ENCODE measurements around the gene BOLA1. TPM values are rescaled to one million over a fixed set of nuclear protein-coding genes. Genes with fewer than 3 reads are reported as not detected.

BOLA1 gene
- total RNA-seq, 1 donor from 2014 or later = 19.4 TPM

DNA sequence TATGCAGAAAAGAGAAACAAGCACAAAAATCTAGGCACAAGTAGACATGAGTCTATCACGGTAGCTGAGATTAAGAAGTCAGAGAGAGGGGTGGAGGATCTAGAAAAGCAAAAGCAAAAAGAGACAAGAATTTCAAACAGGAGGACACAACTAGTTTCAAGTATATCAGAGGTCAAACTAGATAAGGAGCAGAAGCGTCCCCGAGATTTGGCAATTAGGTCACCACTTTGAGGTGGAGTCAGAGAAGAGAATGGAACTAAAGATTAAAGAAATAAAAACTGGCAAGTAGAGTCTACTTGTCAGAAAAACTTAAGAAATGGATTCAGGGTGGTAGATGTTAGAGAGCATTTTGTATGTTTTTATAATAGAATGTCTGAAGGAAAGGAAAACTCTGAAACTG lies 26.0 kb downstream of the BOLA1 start:
- H3K9me3 ChIP-seq (replicated peaks) = no peaks in the 10 kb centered on the region
- H3K27ac ChIP-seq (replicated peaks) = no peak overlapping the region
- intact Hi-C loops (cut with micrococcal nuclease) = no loop called here
- no peak for DNase-seq
- H3K4me1 ChIP-seq = peaks cover 47% of the 10 kb centered on the region
- H3K27me3 ChIP-seq (ENCODE audit: low read depth) = no peaks in the 10 kb centered on the region
- no peak overlapping the region for H3K4me3 ChIP-seq
- peaks cover 54% of the 10 kb centered on the region for H3K36me3 ChIP-seq
- TF ChIP-seq, protein P1, sequence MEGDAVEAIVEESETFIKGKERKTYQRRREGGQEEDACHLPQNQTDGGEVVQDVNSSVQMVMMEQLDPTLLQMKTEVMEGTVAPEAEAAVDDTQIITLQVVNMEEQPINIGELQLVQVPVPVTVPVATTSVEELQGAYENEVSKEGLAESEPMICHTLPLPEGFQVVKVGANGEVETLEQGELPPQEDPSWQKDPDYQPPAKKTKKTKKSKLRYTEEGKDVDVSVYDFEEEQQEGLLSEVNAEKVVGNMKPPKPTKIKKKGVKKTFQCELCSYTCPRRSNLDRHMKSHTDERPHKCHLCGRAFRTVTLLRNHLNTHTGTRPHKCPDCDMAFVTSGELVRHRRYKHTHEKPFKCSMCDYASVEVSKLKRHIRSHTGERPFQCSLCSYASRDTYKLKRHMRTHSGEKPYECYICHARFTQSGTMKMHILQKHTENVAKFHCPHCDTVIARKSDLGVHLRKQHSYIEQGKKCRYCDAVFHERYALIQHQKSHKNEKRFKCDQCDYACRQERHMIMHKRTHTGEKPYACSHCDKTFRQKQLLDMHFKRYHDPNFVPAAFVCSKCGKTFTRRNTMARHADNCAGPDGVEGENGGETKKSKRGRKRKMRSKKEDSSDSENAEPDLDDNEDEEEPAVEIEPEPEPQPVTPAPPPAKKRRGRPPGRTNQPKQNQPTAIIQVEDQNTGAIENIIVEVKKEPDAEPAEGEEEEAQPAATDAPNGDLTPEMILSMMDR (IDR thresholded peaks at IDR 0.05; ENCODE audit: borderline replicate concordance) = no peak

DNA sequence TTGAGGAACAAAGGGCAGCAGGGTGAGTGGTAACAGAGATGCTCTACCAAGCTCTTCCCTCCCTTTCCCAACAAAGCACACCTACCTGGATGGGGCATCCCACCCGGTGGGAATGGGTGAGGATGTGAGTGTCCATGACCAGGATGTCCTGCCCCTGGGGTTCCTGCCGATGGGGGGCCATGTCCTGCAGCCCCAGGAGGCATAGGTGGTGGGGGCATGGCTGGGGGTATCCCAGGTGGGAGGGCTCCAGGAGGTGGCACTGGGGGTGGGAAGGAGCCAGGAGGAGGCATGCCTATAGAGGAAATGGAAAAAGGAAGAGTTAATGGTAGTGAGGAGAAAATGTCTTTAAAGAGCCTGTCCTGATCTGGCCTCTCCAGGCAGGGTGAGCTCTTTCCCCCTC lies 26.4 kb downstream of the BOLA1 start:
- no peak for DNase-seq
- Histone ChIP-seq H3K9me3 (replicated peaks) (no peaks in the 10 kb centered on the region), H3K4me1 (peaks cover 47% of the 10 kb centered on the region), H3K36me3 (peaks cover 54% of the 10 kb centered on the region), H3K27ac (replicated peaks) (no peak overlapping the region), H3K4me3 (peak overlapping the region; percentile 90), H3K27me3 (ENCODE audit: low read depth) (no peaks in the 10 kb centered on the region)
- TF ChIP-seq, protein P1 (IDR thresholded peaks at IDR 0.05; ENCODE audit: borderline replicate concordance) = no peak
- intact Hi-C loops (cut with micrococcal nuclease) = no loop called here

GRCh38 chr1:149926296-149926695 lies 26.9 kb downstream of the BOLA1 start:
- Histone ChIP-seq H3K4me1 (peaks cover 47% of the 10 kb centered on the region), H3K27ac (replicated peaks) (no peak overlapping the region), H3K9me3 (replicated peaks) (no peaks in the 10 kb centered on the region), H3K36me3 (peaks cover 54% of the 10 kb centered on the region), H3K27me3 (ENCODE audit: low read depth) (no peaks in the 10 kb centered on the region), H3K4me3 (peak overlapping the region; percentile 90)
- no peak for DNase-seq
- intact Hi-C loops (cut with micrococcal nuclease) = no loop called here
- TF ChIP-seq, protein P1 (IDR thresholded peaks at IDR 0.05; ENCODE audit: borderline replicate concordance) = no peak

- Histone ChIP-seq H3K27ac (replicated peaks) (peak overlapping the region; percentile 95), H3K36me3 (peaks cover 47% of the 10 kb centered on the region), H3K4me3 (peak overlapping the region; percentile 90), H3K4me1 (peaks cover 47% of the 10 kb centered on the region), H3K9me3 (replicated peaks) (no peaks in the 10 kb centered on the region), H3K27me3 (ENCODE audit: low read depth) (no peaks in the 10 kb centered on the region)
- intact Hi-C loops (cut with micrococcal nuclease) = no loop called here
- DNase-seq = no peak
- TF ChIP-seq, protein P1 (IDR thresholded peaks at IDR 0.05; ENCODE audit: borderline replicate concordance) = no peak
These were observed 27.7 kb downstream of the BOLA1 start for GRCh38 chr1:149927056-149927562.

DNA sequence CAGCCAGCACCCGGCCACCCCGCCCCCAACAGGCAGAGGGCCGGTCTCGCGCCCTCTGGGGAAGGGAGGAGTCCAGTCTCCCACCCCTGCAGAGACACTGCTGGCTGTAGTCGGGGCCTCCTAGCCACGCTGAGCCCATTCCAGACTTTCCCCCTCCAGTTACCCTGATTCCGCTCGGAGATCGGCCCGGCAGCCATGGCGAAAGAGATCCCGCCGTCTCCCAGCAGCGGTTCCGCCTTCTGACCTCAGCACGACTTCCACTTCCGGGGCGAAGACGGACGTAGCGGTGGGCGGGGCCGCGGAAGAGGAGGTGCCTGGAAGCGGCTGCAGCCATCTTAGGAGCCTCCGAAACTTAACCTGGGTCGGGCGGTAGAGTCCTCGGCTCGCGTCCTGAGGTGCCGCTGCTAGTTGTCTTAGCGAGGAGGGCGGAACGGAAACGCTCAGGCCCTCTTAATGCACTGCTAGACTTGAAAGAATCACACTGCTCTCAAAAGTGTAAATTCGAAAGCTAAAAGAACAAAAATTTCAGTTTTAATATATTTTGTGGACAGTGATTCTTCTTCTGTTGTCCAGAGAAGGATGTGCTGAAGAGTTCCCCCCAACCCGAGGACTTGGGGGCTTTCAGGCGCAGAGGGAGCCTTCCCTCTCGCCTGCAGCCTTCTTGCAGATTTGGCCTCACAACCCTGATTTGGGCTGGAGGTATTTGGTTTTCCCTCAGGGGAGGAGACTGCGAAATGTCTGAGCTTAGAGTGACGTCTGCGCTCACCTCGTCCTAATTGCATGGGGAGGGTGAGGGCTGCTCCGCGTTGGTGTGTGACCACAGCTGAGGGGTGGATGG lies 28.4 kb downstream of the BOLA1 start, which contains the start of gene SF3B4:
SF3B4 (minus strand) TSS at position 241 of the 838 bp plus-strand sequence; CDS start at position 197, 44 bp downstream.
- Histone ChIP-seq H3K4me3 (peak within 1 kb of the TSS; percentile 90), H3K4me1 (peaks cover 47% of the 10 kb centered on the region)
- intact Hi-C loops (cut with micrococcal nuclease) = no loop called here

More for the DNA sequence above, 28.4 kb downstream of the BOLA1 start, which contains the start of gene SF3B4:
- H3K36me3 ChIP-seq = peaks cover 40% of the 10 kb centered on the region
- peak; percentile 97 for DNase-seq
- no peaks in the 10 kb centered on the region for H3K9me3 ChIP-seq (replicated peaks)
- peak within 1 kb of the TSS; percentile 95 for H3K27ac ChIP-seq (replicated peaks)
- H3K27me3 ChIP-seq (ENCODE audit: low read depth) = no peaks in the 10 kb centered on the region
- TF ChIP-seq, protein P1 (IDR thresholded peaks at IDR 0.05; ENCODE audit: borderline replicate concordance) = no peak

All from left ventricle myocardium inferior (tissue), 1 donor.